Measurements from ENCODE around the gene TSPAN18. TPM values are rescaled to one million over a fixed set of nuclear protein-coding genes. Genes with fewer than 3 reads are reported as not detected.

Gene TSPAN18
- total RNA-seq, 2 experiments from 2014 or later, result not detected

GRCh38 chr11:44944853-44945235, 218.1 kb downstream of the TSPAN18 start:
- TF ChIP-seq EZH2phosphoT487 (IDR thresholded peaks at IDR 0.05; ENCODE audit: borderline replicate concordance, low read depth, low read length), result no peak
- TF ChIP-seq CTCF (conservative IDR thresholded peaks at IDR 0.05; ENCODE audit: low read length), result no peak
- ChIA-PET POLR2A (interaction anchor here (0.6 kb wide), 1 partner anchor 339 kb away, joined by 3 read pairs; no protein-coding TSS in a partner anchor), CTCF (ENCODE audit: unreplicated experiment) (interaction anchor here (0.9 kb wide), 1 partner anchor 161 kb away, joined by 4 read pairs; no protein-coding TSS in a partner anchor)
- no peaks in the 10 kb centered on the region for H3K9me2 ChIP-seq (ENCODE audit: insufficient read depth, low read length)
- H3K4me3 ChIP-seq (ENCODE audit: low read depth, low read length, poor library complexity, severe bottlenecking), result no peak overlapping the region
- DNase-seq (ENCODE audit: low spot score), result no peak
- no peaks in the 10 kb centered on the region for H3K36me3 ChIP-seq (ENCODE audit: insufficient read depth, low read length)
- H3K79me2 ChIP-seq (ENCODE audit: insufficient read depth, low read depth, low read length), result no peaks in the 10 kb centered on the region
- no peaks in the 10 kb centered on the region for H4K20me1 ChIP-seq (ENCODE audit: insufficient read depth, low read length)
- H3K4me1 ChIP-seq (ENCODE audit: insufficient read depth, low read length, poor library complexity, severe bottlenecking), result peaks cover 27% of the 10 kb centered on the region
- H2AFZ ChIP-seq (ENCODE audit: low read length), result no peak overlapping the region
- intact Hi-C loops (cut with micrococcal nuclease; ENCODE audit: unreplicated experiment), result loop anchor here (5.0 kb wide), 1 partner anchor 87 kb away; no protein-coding TSS in a partner anchor
- BruUV-seq (replicated peaks), result no TSS peak
- H3K4me2 ChIP-seq (ENCODE audit: low read length), result no peak overlapping the region
- no peak overlapping the region for H3K27ac ChIP-seq (ENCODE audit: low read depth, low read length, poor library complexity, severe bottlenecking)
- H3K9me3 ChIP-seq (ENCODE audit: low read length), result no peaks in the 10 kb centered on the region

GRCh38 chr11:44945666-44946065, 218.9 kb downstream of the TSPAN18 start:
- DNase-seq (ENCODE audit: low spot score), result no peak
- Histone ChIP-seq H3K9me3 (ENCODE audit: low read length) (no peaks in the 10 kb centered on the region), H3K4me1 (ENCODE audit: insufficient read depth, low read length, poor library complexity, severe bottlenecking) (peaks cover 27% of the 10 kb centered on the region), H2AFZ (ENCODE audit: low read length) (no peak overlapping the region), H3K79me2 (ENCODE audit: insufficient read depth, low read depth, low read length) (no peaks in the 10 kb centered on the region), H3K36me3 (ENCODE audit: insufficient read depth, low read length) (no peaks in the 10 kb centered on the region), H3K4me2 (ENCODE audit: low read length) (no peak overlapping the region), H3K9me2 (ENCODE audit: insufficient read depth, low read length) (no peaks in the 10 kb centered on the region), H3K4me3 (ENCODE audit: low read depth, low read length, poor library complexity, severe bottlenecking) (no peak overlapping the region), H3K27ac (ENCODE audit: low read depth, low read length, poor library complexity, severe bottlenecking) (no peak overlapping the region), H4K20me1 (ENCODE audit: insufficient read depth, low read length) (no peaks in the 10 kb centered on the region)
- ChIA-PET POLR2A (no interaction called here), CTCF (ENCODE audit: unreplicated experiment) (interaction anchor here (0.9 kb wide), 1 partner anchor 160 kb away, joined by 4 read pairs; no protein-coding TSS in a partner anchor)
- BruUV-seq (replicated peaks), result no TSS peak
- TF ChIP-seq EZH2phosphoT487 (IDR thresholded peaks at IDR 0.05; ENCODE audit: borderline replicate concordance, low read depth, low read length) (no peak), CTCF (conservative IDR thresholded peaks at IDR 0.05; ENCODE audit: low read length) (no peak)
- intact Hi-C loops (cut with micrococcal nuclease; ENCODE audit: unreplicated experiment), result no loop called here

- Histone ChIP-seq H3K9me2 (ENCODE audit: insufficient read depth, low read length) (no peaks in the 10 kb centered on the region), H3K9me3 (ENCODE audit: low read length) (no peaks in the 10 kb centered on the region), H3K27ac (ENCODE audit: low read depth, low read length, poor library complexity, severe bottlenecking) (no peak overlapping the region), H3K4me1 (ENCODE audit: insufficient read depth, low read length, poor library complexity, severe bottlenecking) (peaks cover 27% of the 10 kb centered on the region), H2AFZ (ENCODE audit: low read length) (no peak overlapping the region), H3K79me2 (ENCODE audit: insufficient read depth, low read depth, low read length) (no peaks in the 10 kb centered on the region), H4K20me1 (ENCODE audit: insufficient read depth, low read length) (no peaks in the 10 kb centered on the region), H3K36me3 (ENCODE audit: insufficient read depth, low read length) (no peaks in the 10 kb centered on the region), H3K4me2 (ENCODE audit: low read length) (no peak overlapping the region), H3K4me3 (ENCODE audit: low read depth, low read length, poor library complexity, severe bottlenecking) (no peak overlapping the region)
- TF ChIP-seq EZH2phosphoT487 (IDR thresholded peaks at IDR 0.05; ENCODE audit: borderline replicate concordance, low read depth, low read length) (no peak), CTCF (conservative IDR thresholded peaks at IDR 0.05; ENCODE audit: low read length) (no peak)
- intact Hi-C loops (cut with micrococcal nuclease; ENCODE audit: unreplicated experiment), result no loop called here
- CTCF ChIA-PET (ENCODE audit: unreplicated experiment), result interaction anchor here (1.0 kb wide), 1 partner anchor 9 kb away, joined by 3 read pairs; no protein-coding TSS in a partner anchor
- no TSS peak for BruUV-seq (replicated peaks)
- POLR2A ChIA-PET, result no interaction called here
- DNase-seq (ENCODE audit: low spot score), result no peak
Measured at GRCh38 chr11:44946263-44946662, 219.5 kb downstream of the TSPAN18 start.
